ENCODE data around the gene BTBD16.

Gene BTBD16

GRCh38 chr10:122232769-122233168 is 38.3 kb upstream of the BTBD16 start:
- Histone ChIP-seq H4K20me1 (ENCODE audit: insufficient read depth, low read length) (no peaks in the 10 kb centered on the region), H3K4me3 (ENCODE audit: low read length) (no peak overlapping the region), H3K9ac (ENCODE audit: low read length) (no peak overlapping the region), H3K4me2 (ENCODE audit: low read length) (no peak overlapping the region), H3K27me3 (ENCODE audit: low read depth, low read length) (no peaks in the 10 kb centered on the region), H3K27ac (ENCODE audit: low read length) (no peak overlapping the region), H3K9me3 (ENCODE audit: insufficient read depth, low read length) (no peaks in the 10 kb centered on the region), H3K4me1 (ENCODE audit: low read length) (no peaks in the 10 kb centered on the region), H3K36me3 (replicated peaks; ENCODE audit: low read depth, low read length) (no peaks in the 10 kb centered on the region), H3K79me2 (ENCODE audit: low read length) (no peaks in the 10 kb centered on the region), H2AFZ (ENCODE audit: low read depth, low read length) (no peak overlapping the region)
- TF ChIP-seq EZH2phosphoT487 (IDR thresholded peaks at IDR 0.05; ENCODE audit: low read depth) (no peak), CTCF (IDR thresholded peaks at IDR 0.05; ENCODE audit: low read depth, low read length) (no peak)

GRCh38 chr10:122233857-122234348 is 37.2 kb upstream of the BTBD16 start:
- H3K9me3 ChIP-seq (ENCODE audit: insufficient read depth, low read length), result no peaks in the 10 kb centered on the region
- no peak overlapping the region for H2AFZ ChIP-seq (ENCODE audit: low read depth, low read length)
- H3K79me2 ChIP-seq (ENCODE audit: low read length), result no peaks in the 10 kb centered on the region
- TF ChIP-seq EZH2phosphoT487 (IDR thresholded peaks at IDR 0.05; ENCODE audit: low read depth), result no peak
- TF ChIP-seq CTCF (IDR thresholded peaks at IDR 0.05; ENCODE audit: low read depth, low read length), result no peak
- H3K27me3 ChIP-seq (ENCODE audit: low read depth, low read length), result no peaks in the 10 kb centered on the region
- H3K27ac ChIP-seq (ENCODE audit: low read length), result no peak overlapping the region
- H3K4me1 ChIP-seq (ENCODE audit: low read length), result no peaks in the 10 kb centered on the region
- no peak overlapping the region for H3K4me3 ChIP-seq (ENCODE audit: low read length)
- no peaks in the 10 kb centered on the region for H3K36me3 ChIP-seq (replicated peaks; ENCODE audit: low read depth, low read length)
- no peaks in the 10 kb centered on the region for H4K20me1 ChIP-seq (ENCODE audit: insufficient read depth, low read length)
- no peak overlapping the region for H3K4me2 ChIP-seq (ENCODE audit: low read length)
- no peak overlapping the region for H3K9ac ChIP-seq (ENCODE audit: low read length)

GRCh38 chr10:122234416-122234815 is 36.7 kb upstream of the BTBD16 start:
- no peaks in the 10 kb centered on the region for H3K9me3 ChIP-seq (ENCODE audit: insufficient read depth, low read length)
- no peak overlapping the region for H3K27ac ChIP-seq (ENCODE audit: low read length)
- no peak for TF ChIP-seq CTCF (IDR thresholded peaks at IDR 0.05; ENCODE audit: low read depth, low read length)
- no peak for TF ChIP-seq EZH2phosphoT487 (IDR thresholded peaks at IDR 0.05; ENCODE audit: low read depth)
- H2AFZ ChIP-seq (ENCODE audit: low read depth, low read length), result no peak overlapping the region
- H3K79me2 ChIP-seq (ENCODE audit: low read length), result no peaks in the 10 kb centered on the region
- no peaks in the 10 kb centered on the region for H3K27me3 ChIP-seq (ENCODE audit: low read depth, low read length)
- H3K4me2 ChIP-seq (ENCODE audit: low read length), result no peak overlapping the region
- no peaks in the 10 kb centered on the region for H3K36me3 ChIP-seq (replicated peaks; ENCODE audit: low read depth, low read length)
- H3K9ac ChIP-seq (ENCODE audit: low read length), result no peak overlapping the region
- no peaks in the 10 kb centered on the region for H3K4me1 ChIP-seq (ENCODE audit: low read length)
- no peak overlapping the region for H3K4me3 ChIP-seq (ENCODE audit: low read length)
- H4K20me1 ChIP-seq (ENCODE audit: insufficient read depth, low read length), result no peaks in the 10 kb centered on the region

- no peaks in the 10 kb centered on the region for H3K9me3 ChIP-seq (ENCODE audit: insufficient read depth, low read length)
- H3K4me1 ChIP-seq (ENCODE audit: low read length), result no peaks in the 10 kb centered on the region
- H3K9ac ChIP-seq (ENCODE audit: low read length), result no peak overlapping the region
- no peaks in the 10 kb centered on the region for H3K79me2 ChIP-seq (ENCODE audit: low read length)
- no peak overlapping the region for H3K4me2 ChIP-seq (ENCODE audit: low read length)
- no peak for TF ChIP-seq EZH2phosphoT487 (IDR thresholded peaks at IDR 0.05; ENCODE audit: low read depth)
- TF ChIP-seq CTCF (IDR thresholded peaks at IDR 0.05; ENCODE audit: low read depth, low read length), result no peak
- H3K4me3 ChIP-seq (ENCODE audit: low read length), result no peak overlapping the region
- no peaks in the 10 kb centered on the region for H3K27me3 ChIP-seq (ENCODE audit: low read depth, low read length)
- H4K20me1 ChIP-seq (ENCODE audit: insufficient read depth, low read length), result no peaks in the 10 kb centered on the region
- no peaks in the 10 kb centered on the region for H3K36me3 ChIP-seq (replicated peaks; ENCODE audit: low read depth, low read length)
- H2AFZ ChIP-seq (ENCODE audit: low read depth, low read length), result no peak overlapping the region
- H3K27ac ChIP-seq (ENCODE audit: low read length), result no peak overlapping the region
These were observed 34.3 kb upstream of the BTBD16 start for GRCh38 chr10:122236690-122237306.

Data from OCI-LY3 (cell line).